ENCODE results near the gene ZNF362.

DNA sequence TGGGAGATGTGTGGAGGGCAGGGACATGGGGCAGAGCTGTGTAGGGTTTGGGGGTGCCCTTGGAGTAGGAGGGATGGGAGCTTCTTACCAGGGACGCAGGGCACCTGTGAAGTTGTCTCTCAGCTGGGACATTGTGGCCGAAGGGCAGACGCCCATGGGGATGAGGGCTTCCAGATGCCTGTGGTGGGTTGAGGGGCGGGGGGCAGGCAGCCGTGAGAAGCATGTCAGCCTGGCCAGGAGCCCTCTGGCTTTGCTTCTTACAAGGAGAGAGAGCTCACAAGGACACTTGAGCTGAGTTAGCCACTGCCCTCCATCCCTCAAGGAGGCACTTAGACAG lies 56.1 kb downstream of the ZNF362 start:
- TF ChIP-seq, protein P1, sequence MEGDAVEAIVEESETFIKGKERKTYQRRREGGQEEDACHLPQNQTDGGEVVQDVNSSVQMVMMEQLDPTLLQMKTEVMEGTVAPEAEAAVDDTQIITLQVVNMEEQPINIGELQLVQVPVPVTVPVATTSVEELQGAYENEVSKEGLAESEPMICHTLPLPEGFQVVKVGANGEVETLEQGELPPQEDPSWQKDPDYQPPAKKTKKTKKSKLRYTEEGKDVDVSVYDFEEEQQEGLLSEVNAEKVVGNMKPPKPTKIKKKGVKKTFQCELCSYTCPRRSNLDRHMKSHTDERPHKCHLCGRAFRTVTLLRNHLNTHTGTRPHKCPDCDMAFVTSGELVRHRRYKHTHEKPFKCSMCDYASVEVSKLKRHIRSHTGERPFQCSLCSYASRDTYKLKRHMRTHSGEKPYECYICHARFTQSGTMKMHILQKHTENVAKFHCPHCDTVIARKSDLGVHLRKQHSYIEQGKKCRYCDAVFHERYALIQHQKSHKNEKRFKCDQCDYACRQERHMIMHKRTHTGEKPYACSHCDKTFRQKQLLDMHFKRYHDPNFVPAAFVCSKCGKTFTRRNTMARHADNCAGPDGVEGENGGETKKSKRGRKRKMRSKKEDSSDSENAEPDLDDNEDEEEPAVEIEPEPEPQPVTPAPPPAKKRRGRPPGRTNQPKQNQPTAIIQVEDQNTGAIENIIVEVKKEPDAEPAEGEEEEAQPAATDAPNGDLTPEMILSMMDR (conservative IDR thresholded peaks at IDR 0.05; ENCODE audit: low read length), result no peak
- no peak for TF ChIP-seq EZH2phosphoT487 (IDR thresholded peaks at IDR 0.05; ENCODE audit: borderline replicate concordance, low read depth, low read length)
